GM18858 (cell line): ENCODE results near the gene SIGLEC9.
"Not testable (repeated sequence)": the region's sequence is repeated elsewhere in the genome, so short reads cannot be mapped to it uniquely, and the experiment has no call there.

Source experiments
- ATAC-seq: cut with Tn5 transposase; IDR thresholded peaks from one replicate; pipeline ENCODE4 v1.9.1; 2021; ENCODE audit not compliant: unreplicated experiment

The SIGLEC9 gene

DNA sequence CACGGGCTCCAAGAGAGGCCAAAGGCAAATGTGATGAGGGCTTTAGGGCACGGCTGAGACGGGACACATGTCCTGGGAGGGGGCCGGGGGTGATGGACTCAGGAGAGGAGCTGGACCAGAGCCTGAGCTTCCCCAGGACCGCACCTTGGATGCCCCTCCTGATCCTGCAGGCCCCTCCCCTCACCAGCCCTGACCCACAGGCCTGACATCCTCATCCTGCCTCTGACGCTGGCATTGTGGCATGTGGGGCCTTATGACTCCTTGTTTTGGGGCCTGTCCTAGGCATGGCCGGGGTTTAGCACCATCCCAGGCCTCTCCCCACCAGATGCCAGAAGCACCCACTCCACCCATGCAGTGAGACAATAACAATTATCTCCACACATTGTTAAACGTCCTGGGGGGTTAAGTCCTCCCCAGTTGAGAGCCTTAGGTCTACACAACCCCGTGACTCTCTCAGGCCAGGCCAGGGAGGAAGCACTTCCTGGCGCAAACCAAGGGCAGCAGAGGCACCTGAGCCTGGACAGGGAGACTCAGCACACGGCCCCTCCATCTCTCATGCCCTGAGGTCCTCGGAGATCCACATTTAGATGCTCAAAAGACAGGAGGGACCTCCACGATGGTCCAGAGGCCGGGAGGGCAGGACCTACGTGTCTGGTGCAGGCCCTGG lies 18.2 kb downstream of the SIGLEC9 start:
- ATAC-seq: not testable (repeated sequence)

DNA sequence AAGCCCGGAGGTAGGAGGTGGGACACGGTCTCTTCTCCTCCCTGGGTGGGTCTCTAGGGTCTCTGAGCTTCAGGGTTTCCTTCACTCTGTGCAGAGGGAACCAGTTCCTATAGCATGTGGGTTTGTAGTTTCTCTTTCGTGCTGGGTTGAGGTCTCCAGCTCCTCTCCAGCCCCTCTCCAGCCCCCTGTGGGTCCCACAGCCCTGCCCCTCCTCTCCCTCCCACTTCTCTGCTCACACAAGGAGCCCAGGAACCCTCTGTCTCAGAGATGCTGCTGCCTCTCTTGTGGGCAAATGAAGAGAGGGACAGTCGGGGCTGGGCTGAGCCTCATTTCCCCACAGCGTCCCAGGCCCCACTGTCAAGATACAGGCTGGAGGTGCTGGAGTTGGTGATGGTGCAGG lies 18.8 kb downstream of the SIGLEC9 start:
- no peak for ATAC-seq

- ATAC-seq: no peak
Measured at GRCh38 chr19:51144482-51145045, 19.9 kb downstream of the SIGLEC9 start.

- no peak for ATAC-seq
Measured at GRCh38 chr19:51145916-51146493, 21.3 kb downstream of the SIGLEC9 start.

- ATAC-seq: no peak
Measured at GRCh38 chr19:51146751-51147150, 22.0 kb downstream of the SIGLEC9 start.

- ATAC-seq: no peak
Measured at GRCh38 chr19:51147663-51148062, 23.0 kb downstream of the SIGLEC9 start.

DNA sequence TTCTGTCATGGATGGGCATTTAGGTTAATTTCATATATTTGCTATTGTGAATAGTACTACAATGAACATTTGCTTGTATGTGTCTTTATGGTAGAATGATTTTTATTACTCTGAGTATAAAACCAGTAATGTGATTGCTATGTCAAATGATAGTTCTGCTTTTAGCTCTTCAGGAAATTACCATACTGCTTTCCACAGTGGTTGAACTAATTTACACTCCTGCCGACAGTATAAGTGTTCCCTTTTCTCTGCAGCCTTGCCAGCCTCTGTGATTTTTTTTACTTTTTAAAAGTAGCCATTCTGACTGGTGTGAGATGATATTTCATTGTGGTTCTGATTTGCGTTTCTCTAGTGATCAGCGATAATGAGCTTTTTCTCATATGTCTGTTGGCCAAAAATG lies 23.9 kb downstream of the SIGLEC9 start:
- ATAC-seq: no peak

GRCh38 chr19:51150627-51151026 lies 25.9 kb downstream of the SIGLEC9 start:
- no peak for ATAC-seq

DNA sequence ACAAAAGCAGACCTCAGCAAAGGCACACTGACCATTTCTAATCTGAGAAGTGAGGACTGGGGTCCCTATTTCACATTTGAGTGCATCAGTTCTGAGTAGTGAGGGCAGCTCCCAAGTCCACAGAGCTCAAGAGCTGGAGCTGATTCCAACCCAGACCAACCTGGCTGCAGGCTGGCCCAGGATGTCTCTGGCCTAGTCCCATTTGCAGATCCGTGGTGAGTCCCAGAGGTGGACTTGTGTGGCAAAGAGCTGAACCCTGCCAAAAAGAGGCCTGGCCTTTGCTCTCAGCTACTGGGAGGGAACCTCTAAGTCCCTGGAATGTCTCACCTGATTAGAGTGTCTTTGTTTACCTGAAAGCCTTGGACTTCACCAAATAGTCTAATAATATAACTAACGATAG lies 32.0 kb downstream of the SIGLEC9 start:
- ATAC-seq: no peak

DNA sequence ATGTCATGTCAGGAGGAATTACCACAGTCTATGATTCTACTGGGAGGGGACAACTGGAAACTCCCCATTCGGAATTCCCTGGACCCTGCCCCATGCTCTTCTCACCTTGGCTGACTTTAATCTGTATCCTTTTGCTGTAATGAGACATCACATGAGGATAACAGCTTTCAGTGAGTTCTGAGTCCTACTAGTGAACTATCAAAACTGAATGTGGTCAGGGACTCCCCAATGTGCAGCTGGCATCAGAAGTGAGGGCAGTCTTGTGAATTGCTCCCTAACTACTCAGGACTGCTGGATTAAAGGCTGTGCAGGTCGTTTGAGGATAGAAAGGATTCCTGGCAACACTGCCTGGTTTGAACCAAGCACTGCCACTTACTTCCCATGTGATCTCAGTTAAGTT lies 32.6 kb downstream of the SIGLEC9 start:
- ATAC-seq: no peak

GRCh38 chr19:51158474-51159129 lies 33.9 kb downstream of the SIGLEC9 start:
- no peak for ATAC-seq

GRCh38 chr19:51159656-51160055 lies 35.0 kb downstream of the SIGLEC9 start:
- no peak for ATAC-seq

DNA sequence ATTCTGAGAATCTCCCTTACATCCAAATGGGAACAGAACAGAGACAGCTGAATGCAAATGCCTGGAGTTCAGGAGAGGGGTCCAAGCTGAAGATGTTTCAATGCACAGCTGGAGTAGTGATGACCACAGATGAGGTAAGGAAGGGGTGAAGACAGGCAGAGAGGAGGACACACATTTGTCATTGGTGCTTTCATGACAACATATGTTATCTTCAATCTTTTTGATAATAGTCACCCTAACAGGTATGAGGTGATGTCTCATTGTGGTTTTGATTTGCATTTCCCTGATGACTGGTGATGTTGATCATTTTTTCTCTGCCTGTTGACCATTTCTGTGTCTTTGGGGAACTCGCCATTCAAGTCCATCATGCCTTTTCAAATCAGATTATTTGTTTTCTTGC lies 36.6 kb downstream of the SIGLEC9 start:
- ATAC-seq: no peak

DNA sequence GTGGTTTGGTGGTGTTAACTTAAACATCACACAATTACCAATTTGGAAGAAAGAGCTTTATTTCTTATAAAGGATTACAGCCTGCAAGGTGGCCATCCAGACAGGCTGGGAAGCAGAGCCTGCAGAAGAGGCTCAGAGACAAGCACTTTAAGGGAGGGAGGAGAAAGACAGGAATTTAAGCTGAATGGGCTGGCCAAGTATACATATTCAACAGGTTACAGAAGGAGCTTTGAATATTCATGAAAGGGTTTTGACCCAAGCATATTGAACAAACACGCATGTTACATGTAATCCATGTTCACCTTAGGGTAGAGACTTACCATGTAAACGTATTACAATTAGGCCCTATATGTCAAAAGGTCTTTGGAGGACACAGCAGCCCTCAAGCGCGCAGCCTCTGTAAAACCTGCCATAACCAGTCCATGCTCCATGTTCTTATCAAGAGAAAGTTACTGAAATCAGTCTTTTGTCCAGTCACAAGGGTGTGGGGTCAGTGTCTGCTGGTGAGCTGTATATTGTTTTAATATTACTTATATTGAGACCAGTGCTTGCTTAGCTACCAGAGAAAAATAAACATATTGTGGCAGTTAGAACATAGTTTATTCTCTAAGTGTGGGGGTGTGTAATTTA lies 37.3 kb downstream of the SIGLEC9 start:
- ATAC-seq: no peak

- no peak for ATAC-seq
Measured at GRCh38 chr19:51163257-51163656, 38.6 kb downstream of the SIGLEC9 start.

DNA sequence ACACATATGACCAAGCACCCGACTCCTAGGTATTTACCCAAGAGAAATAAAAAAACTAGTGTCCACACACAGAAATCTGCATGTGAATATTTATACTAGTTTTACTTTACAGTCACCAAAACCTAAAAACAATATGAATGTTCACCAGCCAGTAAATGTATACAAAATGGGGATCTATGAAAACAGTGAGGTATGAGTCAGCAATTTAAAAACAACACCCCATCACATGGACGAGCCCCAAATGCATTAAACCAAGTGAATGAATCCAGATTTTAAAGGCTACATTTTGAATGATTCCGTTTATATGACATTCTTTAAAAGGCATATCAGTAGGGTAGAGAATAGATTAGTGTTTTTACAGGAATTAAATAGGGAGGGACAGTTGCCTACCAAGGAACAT lies 39.5 kb downstream of the SIGLEC9 start:
- no peak for ATAC-seq

- no peak for ATAC-seq
Measured at GRCh38 chr19:51166846-51167490, 42.3 kb downstream of the SIGLEC9 start.

DNA sequence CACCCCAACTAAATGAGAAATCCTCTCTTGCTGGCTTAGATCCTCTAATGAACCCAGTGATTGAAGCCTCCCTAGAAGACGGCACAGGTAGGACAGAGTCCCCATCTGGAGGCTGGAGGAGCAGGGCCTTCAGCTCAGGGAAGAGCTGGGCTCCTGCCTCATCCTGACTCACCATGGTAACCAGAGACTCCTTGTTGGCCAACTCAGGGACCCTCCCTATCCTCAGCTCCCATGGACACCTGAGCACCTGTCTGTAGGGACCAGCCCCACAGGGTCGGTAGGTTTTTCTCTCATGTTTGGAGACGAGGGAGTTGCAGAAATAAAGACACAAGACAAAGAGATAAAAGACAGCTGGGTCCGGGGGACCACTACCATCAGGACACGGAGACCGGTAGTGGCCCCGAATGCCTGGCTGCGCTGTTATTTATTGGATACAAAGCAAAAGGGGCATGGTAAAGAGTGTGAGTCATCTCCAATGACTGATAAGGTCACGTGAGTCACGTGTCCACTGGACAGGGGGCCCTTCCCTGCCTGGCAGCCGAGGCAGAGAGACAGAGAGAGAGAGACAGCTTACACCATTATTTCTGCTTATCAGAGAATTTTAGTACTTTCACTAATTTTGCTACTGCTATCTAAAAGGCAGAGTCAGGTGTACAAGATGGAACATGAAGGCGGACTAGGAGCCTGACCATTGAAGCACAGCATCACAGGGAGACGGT lies 44.0 kb downstream of the SIGLEC9 start:
- no peak for ATAC-seq

DNA sequence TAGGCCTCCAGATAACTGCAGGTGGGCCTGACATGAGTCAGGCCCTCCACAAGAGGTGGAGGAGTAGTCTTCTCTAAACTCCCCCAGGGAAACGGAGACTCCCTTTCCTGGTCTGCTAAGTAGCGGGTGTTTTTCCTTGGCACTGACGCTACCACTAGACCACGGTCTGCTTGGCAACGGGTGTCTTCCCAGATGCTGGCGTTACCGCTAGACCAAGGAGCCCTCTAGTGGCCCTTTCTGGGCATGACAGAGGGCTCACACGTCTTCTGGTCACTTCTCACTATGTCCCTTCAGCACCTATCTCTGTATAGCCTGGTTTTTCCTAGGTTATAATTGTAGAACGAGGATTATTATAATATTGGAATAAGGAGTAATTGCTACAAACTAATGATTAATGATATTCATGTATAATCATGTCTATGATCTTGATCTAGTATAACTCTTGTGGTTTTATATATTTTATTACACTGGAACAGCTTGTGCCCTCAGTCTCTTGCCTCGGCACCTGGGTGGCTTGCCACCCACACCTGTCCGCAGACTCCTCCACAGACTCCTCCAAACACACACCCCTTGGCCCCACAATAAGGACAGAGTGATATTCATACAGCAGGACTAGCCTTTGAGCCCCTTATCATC lies 44.7 kb downstream of the SIGLEC9 start:
- not testable (repeated sequence) for ATAC-seq

- no peak for ATAC-seq
Measured at GRCh38 chr19:51172223-51172622, 47.5 kb downstream of the SIGLEC9 start.
